Fibroblast of the conjunctiva (primary cell): ENCODE data around the gene SPDYC.

Source experiments
- DNase-seq: peaks from one replicate; pipeline ENCODE4 v3.0.0-alpha.2; 2010; ENCODE audit warnings: low read depth

SPDYC gene, protein sequence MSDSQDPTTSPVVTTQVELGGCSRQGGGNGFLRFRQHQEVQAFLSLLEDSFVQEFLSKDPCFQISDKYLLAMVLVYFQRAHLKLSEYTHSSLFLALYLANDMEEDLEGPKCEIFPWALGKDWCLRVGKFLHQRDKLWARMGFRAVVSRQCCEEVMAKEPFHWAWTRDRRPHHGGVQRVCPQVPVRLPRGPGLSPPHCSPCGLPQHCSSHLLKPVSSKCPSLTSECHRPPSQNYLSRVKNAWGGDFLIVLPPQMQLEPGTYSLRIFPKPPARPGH

DNA sequence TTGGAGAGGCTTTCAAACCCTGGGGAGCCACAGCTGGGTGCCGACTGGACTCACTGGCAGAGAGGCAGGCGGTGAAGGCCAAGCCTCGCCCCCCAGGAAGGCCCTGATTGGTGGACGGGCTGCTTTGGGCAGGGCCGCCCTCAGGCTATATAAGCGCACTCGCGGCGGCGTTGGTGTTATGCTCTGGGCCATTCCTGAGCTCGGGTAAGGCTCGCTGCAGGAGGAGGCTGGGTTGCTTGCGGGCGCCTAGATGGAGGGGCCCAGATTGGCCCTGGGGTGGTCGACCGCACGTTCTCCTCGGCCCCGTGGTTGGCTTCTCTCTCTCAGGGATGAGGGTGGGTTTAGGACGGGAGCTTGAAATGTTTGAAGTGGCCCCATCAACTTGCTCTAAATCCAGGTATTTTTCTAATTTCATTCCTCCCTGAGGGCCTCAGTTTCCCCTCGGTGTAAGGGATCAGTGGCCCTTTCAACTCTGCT is at the start of gene SPDYC:
Gene SPDYC, plus strand, starts transcription at position 176 of the 477 bp plus-strand sequence. CDS start 1,125 bp downstream, outside the sequence.
- no peak for DNase-seq

DNA sequence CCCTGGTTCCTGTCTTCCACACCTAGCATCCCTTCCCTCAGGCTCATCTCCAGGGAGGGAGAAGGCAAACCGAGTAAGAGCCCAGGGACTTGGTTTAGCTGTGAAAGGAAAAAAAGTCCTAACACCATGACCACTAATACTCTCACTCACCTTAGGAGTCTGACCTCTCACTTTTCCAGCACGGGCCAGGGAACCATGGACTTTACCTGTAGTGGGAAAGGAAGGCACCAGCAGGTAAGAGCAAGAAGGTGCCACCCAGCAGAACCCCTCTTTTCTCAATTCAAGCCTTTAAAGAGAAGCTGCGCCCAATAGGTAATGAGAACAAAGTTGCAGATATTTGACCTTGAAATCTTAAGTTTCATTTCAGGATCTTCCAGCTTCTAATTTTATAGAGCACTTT is 49.2 kb upstream of the SPDYC start:
- DNase-seq, result no peak

DNA sequence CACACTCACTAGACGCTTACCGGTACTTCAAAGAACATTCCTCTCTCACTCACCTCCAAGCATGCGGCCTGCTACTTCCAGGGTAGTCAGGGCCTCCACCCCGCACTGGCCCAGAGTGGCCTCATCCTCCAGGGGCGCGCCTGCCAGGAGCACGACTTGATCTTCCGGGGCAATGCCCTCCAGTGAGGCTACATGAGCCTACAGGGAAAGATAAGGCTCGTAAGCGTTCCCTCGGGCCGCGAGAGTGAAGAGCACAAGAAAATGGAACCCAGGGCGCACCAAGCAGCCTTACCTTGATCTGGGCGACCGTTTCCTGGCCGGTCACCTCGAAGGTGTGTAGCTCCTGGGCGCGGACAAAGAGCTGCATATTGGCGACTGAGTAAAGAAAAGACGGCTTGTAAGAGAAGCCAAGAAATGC is 48.6 kb upstream of the SPDYC start:
- DNase-seq, result no peak

DNA sequence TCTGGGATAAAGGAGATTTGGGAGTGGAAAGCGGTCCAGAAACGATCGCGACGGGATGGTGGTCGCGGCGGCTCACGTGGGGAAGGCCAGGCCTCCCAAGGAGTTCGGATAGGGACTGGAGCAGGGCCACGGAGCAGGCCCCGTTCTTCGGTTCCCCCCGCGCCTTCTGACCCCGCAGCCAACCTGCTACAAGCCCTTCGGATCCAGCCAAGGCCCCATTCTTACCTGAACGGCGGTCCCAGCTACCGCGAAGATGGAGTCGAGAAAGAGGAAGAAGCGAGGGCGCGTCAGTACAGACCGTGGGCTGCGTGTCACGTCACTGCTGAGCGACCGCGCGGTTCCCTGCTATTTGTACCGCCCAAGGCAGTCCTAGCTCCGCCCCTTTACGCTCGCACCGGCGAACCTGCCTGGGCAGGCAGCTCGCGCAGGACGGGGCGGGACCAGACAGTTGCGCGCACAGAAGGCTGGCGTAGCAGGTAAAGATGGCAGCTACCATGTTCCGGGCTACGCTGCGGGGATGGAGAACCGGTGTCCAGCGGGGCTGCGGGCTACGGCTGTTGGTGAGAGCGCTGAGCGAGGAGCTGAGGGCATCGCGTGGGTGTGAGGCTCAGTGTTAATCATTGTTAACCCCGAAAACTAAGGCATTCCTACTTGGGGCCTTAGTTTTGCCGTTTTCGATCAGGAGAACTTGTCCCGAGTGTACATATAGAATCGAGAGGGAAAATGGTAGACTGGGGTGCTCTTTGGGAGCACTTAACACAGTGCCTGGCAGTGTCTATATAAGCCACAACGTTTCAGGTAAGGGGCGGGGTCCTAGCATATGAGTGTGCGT is 48.0 kb upstream of the SPDYC start, which contains the start of the genes FAU and MRPL49:
Gene FAU, minus strand, starts transcription at position 270 of the 832 bp plus-strand sequence. CDS start 321 bp downstream, outside the sequence.
Gene MRPL49, plus strand, starts transcription at position 457 of the 832 bp plus-strand sequence. Its CDS starts 26 bp downstream, at position 483.
- peak; percentile 94 for DNase-seq

DNA sequence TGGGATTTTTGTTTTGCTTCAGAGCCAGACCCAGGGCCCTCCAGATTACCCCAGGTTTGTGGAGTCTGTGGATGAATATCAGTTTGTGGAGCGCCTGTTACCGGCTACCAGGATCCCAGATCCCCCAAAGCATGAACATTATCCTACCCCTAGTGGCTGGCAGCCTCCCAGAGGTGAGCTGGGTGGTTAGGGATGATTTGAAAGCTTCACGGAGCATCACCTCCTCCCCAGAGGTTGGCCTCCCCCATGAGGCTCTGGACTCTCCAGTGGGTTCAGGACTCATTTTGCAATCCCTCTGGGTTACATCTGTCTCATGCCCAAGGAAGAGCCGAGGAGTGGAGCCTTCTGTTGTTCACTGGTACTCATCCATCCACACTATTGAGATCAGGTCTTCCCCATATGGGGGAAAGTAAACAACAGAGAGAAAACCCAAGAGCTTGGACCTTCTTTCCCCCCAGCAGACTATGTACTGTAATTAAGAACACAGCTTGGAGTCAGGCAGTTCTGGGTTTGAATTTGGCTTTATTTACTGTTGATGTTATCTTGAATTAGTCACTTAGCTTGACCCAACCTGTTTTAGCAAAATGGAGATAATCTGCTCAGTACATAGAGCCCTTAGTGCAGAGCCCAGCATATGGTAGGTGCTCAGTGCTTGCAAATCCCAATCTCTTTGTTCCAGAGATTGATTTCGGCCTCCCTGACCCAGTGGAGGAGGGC is 45.4 kb upstream of the SPDYC start:
- DNase-seq, result no peak

DNA sequence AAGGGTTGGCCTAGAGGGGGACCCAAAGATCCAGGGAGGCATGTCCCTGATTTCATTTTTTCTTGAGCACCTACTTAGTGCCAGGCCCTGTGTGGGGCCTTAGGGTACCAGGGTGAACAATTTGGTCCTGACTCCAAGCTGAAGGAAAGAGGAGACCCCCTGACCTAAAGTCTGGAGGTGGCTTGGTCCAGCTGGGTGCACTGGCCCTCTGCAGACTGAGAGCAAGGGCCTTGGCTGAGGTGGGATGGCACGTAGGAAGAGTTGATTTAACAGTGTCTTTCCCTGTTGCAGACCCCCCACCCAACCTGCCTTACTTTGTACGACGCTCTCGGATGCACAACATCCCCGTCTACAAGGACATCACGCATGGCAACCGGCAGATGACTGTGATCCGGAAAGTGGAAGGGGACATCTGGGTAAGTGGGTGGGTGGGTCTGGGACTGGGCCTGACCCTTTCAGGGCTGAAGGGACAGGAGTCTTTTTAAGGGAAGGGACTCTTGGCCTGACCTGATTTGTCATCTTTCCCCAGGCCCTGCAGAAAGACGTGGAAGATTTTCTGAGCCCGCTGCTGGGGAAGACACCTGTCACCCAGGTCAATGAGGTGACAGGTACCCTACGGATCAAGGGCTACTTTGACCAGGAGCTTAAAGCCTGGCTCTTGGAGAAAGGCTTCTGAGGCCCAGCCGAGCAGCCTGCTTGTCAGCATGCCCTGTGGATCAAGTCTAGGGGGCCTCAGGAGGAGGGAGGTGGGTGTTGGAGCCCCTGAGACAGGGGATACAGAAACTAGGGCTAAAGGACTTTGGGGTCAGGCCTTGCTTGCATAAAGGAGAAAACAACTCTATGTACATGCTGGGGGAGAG is 44.6 kb upstream of the SPDYC start:
- DNase-seq, result no peak

DNA sequence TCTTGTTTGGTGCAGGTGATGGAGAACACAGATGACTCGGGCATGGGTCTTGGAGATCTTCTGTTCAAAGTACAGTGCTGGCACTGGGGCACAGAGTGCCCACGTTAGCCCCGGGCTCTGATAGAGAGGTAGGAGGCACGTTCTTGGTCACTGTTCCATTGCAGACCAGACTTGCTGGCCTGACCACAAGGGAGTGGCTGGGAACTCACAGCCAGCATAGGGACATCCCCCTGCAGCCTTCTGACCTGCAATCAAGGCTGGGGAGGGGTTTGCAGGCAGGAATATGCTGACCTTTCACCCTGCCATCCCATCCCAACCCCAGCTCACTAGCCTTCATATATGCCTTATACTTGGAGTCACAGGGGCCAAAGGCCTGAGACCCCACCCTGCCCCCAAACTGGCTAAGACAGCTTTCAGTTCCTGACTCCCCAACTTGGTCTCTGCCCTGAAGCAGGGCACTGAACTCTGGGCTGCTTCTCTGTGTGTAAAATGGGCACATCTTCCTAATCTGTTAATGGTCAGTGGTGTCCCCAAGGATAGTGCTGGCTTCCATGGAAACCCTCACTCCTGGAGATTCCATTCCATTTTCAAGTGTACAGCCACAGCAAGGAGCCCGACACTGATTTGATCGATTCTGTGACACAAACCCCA is 43.3 kb upstream of the SPDYC start:
- no peak for DNase-seq

DNA sequence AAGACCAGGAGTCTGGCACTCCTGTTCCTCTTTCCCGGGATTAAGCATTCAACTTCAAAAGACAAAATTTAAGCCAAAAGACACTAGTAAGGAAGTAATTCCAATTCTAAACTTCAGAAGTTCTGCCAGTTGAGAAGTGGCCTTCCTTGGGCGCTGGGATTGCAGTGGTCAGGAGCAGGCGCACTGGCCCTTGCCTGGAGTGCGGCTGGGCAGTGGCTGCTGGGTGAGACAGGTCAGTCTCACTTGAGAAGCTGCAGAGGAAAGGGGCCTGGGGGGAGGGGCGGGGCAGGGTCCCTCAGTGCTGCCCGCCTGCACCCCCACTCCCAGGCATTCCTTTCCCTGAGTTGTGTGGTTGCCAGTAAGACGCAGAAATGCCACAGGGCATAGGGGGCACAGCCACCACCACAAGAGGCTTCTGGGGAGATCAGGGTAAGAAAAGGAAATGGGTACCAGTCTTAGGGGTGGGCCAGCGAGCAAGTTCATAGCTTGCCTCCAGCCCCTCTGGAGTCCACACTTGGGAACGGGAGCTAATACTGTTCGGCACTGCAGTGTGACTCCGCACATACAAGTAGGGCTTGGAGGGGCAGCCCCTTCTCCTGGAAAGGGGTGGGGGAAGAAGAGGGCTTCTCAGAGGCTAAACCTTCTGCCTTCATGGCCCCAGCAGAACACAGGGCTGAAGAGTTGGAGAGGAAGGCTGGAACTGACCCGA is 42.4 kb upstream of the SPDYC start:
- no peak for DNase-seq

DNA sequence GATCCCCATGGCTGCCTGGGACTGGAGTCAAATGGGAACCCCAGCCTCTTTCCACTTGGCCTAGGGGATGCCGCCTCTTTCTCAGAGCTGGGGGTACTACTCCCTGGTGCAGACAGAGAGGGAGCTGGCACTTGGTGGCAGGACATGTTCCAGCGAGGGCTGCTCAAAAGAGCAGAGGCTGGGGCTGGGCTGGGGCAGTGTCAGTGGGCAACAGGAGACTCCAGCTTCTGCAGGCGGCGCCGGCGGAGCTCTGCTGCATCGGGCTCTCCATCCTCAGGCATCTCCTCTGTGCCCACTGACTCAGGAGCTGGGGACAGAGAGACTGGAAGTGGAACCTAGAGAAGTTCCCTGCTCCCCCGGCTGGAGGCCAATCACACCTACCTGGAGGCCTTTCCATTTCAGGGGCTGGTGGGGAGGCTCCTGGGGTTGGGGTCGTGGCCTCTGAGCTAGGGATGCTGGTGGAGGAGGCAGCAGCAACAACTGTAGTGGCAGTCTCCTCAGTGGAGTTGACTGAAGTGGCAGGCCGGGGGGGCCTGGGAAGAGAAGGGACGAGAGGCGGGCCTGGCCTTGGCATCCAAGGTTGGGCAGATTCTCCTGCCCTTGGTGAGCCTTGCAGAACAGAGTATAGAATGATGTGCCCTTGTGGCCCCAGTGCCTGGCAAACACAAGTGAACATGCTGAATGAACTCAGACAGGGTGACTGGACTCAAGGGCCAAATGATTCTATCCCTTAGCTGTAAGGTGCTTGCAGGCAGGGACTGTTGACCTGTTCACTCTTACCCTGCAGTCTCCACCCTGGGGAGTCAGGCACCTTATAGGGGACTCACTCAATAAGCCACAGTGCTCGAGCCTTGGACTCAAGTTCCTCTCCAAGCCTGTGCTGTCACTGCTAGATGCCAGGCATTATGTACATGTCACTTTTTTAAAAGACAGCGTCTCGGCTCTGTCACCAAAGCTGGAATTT is 41.6 kb upstream of the SPDYC start:
- no peak for DNase-seq

DNA sequence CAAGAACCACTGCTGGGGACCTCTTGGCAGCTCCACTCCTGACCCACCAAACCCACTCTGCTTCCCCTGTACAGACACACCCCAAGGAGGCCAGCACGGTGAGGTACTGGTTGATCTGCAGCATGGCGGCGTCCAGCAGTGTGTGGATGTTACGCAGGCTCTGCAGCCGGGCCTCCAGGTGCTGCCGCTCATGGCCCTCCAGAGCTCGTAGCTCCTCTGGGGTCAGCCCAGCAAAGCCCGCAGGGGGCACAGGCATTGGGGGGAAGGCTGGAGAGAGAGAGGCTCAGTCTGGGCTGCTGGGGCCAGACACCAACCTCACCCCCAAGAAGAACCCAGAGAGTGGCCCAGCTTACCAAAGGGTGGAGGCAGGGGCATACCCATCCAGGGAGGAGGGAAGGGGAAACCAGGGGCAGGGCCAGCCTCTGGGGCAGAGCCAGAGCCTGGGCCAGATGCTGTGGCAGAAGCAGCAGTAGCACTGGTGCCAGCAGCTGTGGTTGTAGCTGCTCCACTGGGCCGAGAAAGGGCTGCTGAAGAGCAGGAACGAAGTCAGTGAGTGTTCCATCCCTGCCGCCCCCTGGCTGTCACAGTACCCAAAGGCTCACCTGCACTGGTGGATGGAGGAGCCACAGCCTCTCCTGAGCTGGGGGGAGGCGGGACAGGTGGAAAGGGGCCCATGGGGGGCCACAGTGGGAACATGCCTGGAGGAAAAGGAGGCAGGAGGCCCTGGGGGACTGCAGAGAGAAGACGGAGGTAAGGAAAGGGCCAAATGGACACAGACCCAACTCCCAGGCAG is 40.2 kb upstream of the SPDYC start:
- no peak for DNase-seq

DNA sequence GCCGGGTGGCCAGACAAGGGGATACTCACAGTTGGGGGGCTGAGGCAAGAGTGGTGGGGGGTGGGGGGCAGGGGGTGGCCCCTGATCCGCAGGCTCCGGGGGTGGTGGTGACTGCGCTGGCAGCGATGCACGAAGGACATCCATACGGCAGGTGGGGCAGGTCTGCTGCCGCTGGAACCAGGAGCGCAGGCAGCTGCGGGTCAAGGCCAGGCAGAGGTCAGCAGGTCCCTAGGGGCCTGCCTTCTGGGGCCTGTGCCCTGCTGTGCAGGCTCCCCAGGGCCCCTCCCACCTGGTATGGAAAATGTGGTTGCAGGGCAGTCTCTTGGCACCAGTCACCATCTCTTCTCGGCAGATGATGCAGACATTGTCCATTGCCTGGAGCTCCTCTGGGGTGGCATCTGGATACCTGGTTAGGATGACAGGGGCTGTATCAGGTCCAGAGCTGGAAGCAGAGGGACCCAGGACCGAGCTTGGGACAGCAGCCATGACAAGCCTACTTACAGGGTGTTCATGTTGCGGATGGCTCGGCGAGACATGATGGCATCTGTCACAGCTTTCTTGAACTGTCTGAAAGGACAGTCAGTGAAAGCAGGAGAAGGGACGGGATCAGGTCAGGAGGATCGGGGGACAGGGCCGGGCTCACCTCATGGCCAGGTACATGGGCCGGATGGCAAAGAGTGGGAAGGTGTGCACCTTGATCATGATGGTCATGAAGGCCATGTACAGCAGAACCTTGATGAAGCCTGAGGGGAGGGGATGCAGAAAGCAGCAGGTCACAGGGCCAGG is 39.2 kb upstream of the SPDYC start:
- DNase-seq, result no peak

DNA sequence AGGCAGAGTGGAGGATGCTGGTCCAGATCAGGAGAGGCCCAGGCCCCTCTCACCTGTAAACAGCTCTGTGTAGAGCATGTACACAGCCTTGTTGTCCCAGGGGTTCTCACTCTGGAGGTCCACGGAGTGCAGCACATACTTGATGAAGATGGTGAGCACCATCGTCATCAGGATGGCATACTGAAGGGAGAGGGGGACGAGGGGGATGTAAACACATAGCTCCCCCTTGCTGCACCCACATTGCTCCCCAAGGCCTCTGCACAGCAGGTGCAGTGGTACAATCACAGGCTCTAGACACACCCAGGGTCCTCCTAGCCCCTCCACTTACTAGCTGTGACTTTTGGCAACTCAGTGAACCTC is 38.6 kb upstream of the SPDYC start:
- DNase-seq, result no peak

DNA sequence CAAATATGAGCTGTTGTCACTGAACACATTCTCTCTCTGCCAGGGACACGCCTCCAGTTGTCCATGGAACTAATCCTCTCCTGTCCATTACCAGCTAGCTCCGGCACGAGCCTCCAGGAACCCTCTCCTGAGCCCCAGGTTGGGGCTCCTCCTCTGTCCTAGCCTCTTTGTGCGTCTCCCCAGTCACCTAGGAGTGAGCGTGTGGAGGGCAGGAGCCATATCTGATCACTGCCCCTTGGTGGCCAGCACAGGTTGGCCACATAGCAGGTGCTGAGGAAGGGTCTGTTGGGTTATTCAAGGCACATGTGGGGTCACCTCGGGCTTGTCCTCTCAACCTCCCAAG is 38.2 kb upstream of the SPDYC start:
- no peak for DNase-seq

DNA sequence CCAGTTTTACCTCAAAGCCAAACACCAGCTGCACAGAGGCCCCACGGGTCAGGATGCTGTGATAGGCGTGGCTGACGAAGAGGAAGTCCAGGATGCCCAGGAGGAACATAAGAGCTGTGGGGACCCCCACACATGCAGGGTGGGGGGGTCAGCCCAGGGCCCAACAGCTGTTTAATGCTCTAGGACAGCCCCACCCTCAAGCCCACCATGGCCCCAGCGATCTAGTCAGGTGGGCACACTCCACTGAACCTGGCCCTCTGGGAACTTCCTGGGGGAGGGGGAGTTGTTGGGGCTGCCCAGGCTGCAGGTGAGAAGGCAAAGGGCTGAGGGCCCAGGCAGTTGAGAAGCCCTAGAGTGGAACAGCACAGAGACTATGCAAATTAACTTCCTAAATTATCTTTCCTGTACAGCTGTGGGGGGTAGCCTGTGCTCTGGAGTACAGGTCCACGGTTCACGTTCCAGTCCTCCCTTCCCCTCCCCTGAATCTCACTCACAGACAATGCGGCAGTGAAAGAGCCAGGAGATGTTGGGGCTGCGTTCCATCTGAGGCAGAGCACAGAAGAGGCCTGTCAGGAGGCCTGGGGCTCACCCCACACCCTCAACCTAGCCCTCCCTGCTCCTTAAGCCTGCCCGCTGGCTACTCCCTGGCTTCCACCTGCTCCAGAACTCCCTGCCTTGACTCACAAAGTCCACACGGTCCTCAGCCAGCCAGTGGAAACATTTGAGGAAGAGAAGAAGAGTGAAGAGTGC is 37.6 kb upstream of the SPDYC start:
- no peak for DNase-seq

DNA sequence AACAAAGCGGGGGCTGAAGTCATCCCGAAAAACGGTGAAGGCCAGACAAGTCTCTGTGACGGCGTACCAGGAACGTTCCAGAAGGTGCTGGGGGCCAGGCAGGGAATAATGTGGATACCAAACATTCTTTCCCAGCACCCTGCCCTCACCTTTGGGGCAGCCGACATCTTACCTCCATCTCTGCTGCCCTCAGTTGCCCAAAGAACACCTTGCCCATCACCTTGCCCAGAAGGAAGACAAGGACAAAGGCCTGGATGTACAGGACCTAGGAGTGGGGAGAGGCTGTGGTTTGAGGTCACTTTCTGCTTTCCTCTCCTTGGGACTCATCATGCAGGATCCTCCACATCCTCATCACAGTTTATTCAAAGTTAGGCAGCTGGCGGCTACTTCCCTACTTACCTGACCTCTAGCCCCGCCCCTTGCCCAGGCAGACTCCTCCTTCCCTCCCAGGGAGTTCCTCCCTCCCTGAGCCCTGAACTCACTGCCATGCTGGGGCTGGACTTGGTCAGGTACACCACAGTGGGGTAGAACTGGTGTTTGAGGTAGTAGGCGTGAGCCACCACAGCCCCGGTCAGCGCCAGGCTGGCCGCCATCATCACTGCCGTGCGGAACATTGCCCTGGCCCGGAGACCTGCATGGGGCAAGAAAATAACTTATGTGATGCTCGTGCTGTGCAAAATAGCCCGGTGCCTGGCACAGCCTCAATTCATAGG is 36.9 kb upstream of the SPDYC start:
- no peak for DNase-seq

DNA sequence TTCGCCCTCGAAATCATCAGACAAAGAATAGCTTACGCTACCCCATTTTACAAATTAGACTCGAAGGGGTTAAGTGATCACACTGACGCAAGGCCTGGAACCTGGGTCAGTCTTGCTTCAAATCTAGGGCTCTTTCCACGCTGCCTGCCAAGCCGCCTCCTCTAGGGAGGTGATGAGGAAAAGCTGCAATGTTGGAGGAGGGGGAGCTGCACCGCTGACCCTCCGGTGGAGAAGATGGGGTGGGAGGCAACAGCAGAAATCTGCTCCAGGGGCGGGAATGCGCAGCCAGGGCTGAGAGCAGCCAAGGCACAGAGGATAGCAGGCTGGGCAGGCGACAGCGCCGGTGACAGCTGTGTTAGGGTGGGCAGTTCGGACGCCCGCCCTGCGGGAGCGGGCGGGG is 36.3 kb upstream of the SPDYC start:
- DNase-seq, result peak; percentile 28
